ENCODE results near the gene HNRNPUL1. TPM values are rescaled to one million over a fixed set of nuclear protein-coding genes. Genes with fewer than 3 reads are reported as not detected.

HNRNPUL1 gene
- total and polyA plus RNA-seq, 9 of the 15 experiments (the other 6 are each of a cell fraction or from before 2014, with no cell fraction given) = 7.3 to 211 (median 85.0) TPM

DNA sequence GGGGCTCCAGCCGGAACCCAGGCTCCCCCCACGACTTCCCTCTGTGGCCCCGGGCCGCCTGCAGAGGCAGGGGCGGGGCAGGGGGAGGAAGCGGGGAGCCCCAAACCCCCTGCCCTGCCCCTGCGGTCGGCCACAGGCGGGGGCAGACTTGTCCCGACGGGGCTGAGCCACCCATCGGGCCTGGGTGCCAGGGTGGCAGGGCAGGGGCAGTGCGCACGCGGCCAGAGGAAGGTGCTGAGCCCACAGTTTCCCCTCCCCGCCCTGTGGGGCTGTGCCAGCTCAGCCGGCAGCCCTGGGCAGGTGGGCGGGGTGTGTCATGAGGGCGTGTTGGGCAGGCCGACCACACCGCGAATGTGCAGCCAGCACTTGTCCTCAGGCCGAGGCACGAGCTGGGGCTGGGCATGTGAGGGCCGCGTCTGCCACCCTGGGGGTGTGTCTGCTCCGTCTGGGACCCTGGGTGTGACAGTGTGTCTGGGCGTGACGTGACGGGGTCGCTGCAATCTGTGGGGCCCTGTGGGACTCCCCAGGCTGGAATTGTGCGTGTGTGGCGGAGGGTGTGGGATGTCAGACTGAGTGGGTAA lies 63.5 kb downstream of the HNRNPUL1 start (continued):
- TF ChIP-seq, protein P1, sequence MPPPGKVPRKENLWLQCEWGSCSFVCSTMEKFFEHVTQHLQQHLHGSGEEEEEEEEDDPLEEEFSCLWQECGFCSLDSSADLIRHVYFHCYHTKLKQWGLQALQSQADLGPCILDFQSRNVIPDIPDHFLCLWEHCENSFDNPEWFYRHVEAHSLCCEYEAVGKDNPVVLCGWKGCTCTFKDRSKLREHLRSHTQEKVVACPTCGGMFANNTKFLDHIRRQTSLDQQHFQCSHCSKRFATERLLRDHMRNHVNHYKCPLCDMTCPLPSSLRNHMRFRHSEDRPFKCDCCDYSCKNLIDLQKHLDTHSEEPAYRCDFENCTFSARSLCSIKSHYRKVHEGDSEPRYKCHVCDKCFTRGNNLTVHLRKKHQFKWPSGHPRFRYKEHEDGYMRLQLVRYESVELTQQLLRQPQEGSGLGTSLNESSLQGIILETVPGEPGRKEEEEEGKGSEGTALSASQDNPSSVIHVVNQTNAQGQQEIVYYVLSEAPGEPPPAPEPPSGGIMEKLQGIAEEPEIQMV (tag; conservative IDR thresholded peaks at IDR 0.05; ENCODE audit: low read depth) = no peak
- TF ChIP-seq, protein P2, sequence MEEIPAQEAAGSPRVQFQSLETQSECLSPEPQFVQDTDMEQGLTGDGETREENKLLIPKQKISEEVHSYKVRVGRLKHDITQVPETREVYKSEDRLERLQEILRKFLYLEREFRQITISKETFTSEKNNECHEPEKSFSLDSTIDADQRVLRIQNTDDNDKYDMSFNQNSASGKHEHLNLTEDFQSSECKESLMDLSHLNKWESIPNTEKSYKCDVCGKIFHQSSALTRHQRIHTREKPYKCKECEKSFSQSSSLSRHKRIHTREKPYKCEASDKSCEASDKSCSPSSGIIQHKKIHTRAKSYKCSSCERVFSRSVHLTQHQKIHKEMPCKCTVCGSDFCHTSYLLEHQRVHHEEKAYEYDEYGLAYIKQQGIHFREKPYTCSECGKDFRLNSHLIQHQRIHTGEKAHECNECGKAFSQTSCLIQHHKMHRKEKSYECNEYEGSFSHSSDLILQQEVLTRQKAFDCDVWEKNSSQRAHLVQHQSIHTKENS (CRISPR knock-in tag; IDR thresholded peaks at IDR 0.05) = no peak
- TF ChIP-seq, protein P3, sequence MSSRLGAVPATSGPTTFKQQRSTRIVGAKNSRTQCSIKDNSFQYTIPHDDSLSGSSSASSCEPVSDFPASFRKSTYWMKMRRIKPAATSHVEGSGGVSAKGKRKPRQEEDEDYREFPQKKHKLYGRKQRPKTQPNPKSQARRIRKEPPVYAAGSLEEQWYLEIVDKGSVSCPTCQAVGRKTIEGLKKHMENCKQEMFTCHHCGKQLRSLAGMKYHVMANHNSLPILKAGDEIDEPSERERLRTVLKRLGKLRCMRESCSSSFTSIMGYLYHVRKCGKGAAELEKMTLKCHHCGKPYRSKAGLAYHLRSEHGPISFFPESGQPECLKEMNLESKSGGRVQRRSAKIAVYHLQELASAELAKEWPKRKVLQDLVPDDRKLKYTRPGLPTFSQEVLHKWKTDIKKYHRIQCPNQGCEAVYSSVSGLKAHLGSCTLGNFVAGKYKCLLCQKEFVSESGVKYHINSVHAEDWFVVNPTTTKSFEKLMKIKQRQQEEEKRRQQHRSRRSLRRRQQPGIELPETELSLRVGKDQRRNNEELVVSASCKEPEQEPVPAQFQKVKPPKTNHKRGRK (tag; IDR thresholded peaks at IDR 0.05) = no peak
- TF ChIP-seq HLTF (IDR thresholded peaks at IDR 0.05) (no peak), TEAD4 (IDR thresholded peaks at IDR 0.05; ENCODE audit: low read length) (no peak), TEAD4 (CRISPR knock-in tag; IDR thresholded peaks at IDR 0.05; ENCODE audit: borderline replicate concordance) (no peak), POLR2B (IDR thresholded peaks at IDR 0.05; ENCODE audit: low read depth, partially characterized antibody) (no peak), YBX1 (IDR thresholded peaks at IDR 0.05) (no peak), HMGN3 (IDR thresholded peaks at IDR 0.05; ENCODE audit: borderline replicate concordance, extremely low read depth, insufficient read length, low read depth, low read length) (no peak), BHLHE40 (IDR thresholded peaks at IDR 0.05; ENCODE audit: low read length) (no peak), SMAD3 (CRISPR knock-in tag; conservative IDR thresholded peaks at IDR 0.05) (no peak), ZNF696 (CRISPR knock-in tag; conservative IDR thresholded peaks at IDR 0.05) (no peak), NEUROD1 (IDR thresholded peaks at IDR 0.05; ENCODE audit: borderline replicate concordance, low read depth, low read length, partially characterized antibody) (no peak), NFE2L1 (tag; IDR thresholded peaks at IDR 0.05; ENCODE audit: borderline replicate concordance, low read depth) (no peak), NUFIP1 (IDR thresholded peaks at IDR 0.05; ENCODE audit: partially characterized antibody) (no peak), PCBP1 (IDR thresholded peaks at IDR 0.05; ENCODE audit: low read depth, low read length, poor library complexity, severe bottlenecking) (no peak), NCOA2 (IDR thresholded peaks at IDR 0.05; ENCODE audit: partially characterized antibody in 2 of 2) (no peak), XRCC3 (IDR thresholded peaks at IDR 0.05) (no peak)
- TF ChIP-seq, protein P4, sequence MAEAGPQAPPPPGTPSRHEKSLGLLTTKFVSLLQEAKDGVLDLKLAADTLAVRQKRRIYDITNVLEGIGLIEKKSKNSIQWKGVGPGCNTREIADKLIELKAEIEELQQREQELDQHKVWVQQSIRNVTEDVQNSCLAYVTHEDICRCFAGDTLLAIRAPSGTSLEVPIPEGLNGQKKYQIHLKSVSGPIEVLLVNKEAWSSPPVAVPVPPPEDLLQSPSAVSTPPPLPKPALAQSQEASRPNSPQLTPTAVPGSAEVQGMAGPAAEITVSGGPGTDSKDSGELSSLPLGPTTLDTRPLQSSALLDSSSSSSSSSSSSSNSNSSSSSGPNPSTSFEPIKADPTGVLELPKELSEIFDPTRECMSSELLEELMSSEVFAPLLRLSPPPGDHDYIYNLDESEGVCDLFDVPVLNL (CRISPR knock-in tag; IDR thresholded peaks at IDR 0.05; ENCODE audit: low read depth) = no peak
- TF ChIP-seq, protein P5, sequence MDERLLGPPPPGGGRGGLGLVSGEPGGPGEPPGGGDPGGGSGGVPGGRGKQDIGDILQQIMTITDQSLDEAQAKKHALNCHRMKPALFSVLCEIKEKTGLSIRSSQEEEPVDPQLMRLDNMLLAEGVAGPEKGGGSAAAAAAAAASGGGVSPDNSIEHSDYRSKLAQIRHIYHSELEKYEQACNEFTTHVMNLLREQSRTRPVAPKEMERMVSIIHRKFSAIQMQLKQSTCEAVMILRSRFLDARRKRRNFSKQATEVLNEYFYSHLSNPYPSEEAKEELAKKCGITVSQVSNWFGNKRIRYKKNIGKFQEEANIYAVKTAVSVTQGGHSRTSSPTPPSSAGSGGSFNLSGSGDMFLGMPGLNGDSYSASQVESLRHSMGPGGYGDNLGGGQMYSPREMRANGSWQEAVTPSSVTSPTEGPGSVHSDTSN (CRISPR knock-in tag; IDR thresholded peaks at IDR 0.05; ENCODE audit: low read depth) = no peak
- TF ChIP-seq, protein P5 (tag; conservative IDR thresholded peaks at IDR 0.05; ENCODE audit: low read depth) = no peak

All from K562 (cell line).